Breast epithelium (tissue), 4 donors: ENCODE results near the gene PDE4D. TPM values are rescaled to one million over a fixed set of nuclear protein-coding genes. Genes with fewer than 3 reads are reported as not detected.

Source experiments
- DNase-seq, 2 donors: peaks; one replicate each; pipeline ENCODE4 v3.0.0-alpha.2; 2019; ENCODE audit warnings: low spot score in 2 of 2
- H3K27ac ChIP-seq, 2 donors: fragments of 200-600 bp; sonication (generic) in 1 of 2; one replicate each; pipeline ENCODE4 v1.5.1; 2016 to 2019; ENCODE audit warnings: mild to moderate bottlenecking in 1 of 2
- H3K27me3 ChIP-seq, 2 donors: fragments of 200-600 bp; sonication (generic) in 1 of 2; one replicate each; pipeline versions ENCODE4 v1.5.1 to v1.6.0; 2017 to 2019; ENCODE audit warnings: control low read depth in 1 of 2, mild to moderate bottlenecking in 1 of 2
- H3K36me3 ChIP-seq: fragments of 200-600 bp; one replicate; pipeline ENCODE4 v1.5.1; 2019
- H3K4me1 ChIP-seq, 2 donors: fragments of 200-600 bp; sonication (generic); one replicate each; pipeline ENCODE4 v1.5.1; 2016 to 2019; ENCODE audit warnings: control low read depth in 1 of 2
- H3K4me3 ChIP-seq, 3 donors: fragments of 200-600 bp; sonication (generic); 1 replicate in 2 of 3; 2 replicates in 1 of 3; pipeline ENCODE4 v1.5.1; 2016 to 2019; ENCODE audit warnings: mild to moderate bottlenecking in 3 of 3, moderate library complexity in 2 of 3
- H3K9me3 ChIP-seq, 2 donors: fragments of 200-600 bp; sonication (generic) in 1 of 2; one replicate each; pipeline ENCODE4 v1.5.1; 2016 to 2019; ENCODE audit warnings: control low read depth in 1 of 2
- CTCF ChIP-seq, 3 donors: fragments of 450-650 bp; IDR thresholded peaks; one replicate each; pipeline ENCODE4 v1.5.1; 2016 to 2017; ENCODE audit warnings: antibody characterized with exemption in 3 of 3, mild to moderate bottlenecking in 3 of 3, moderate library complexity in 3 of 3
- POLR2A ChIP-seq: fragments of 450-650 bp; IDR thresholded peaks from one replicate; pipeline ENCODE4 v1.6.1; 2016; ENCODE audit warnings: antibody characterized with exemption, mild to moderate bottlenecking, moderate library complexity
- POLR2AphosphoS5 ChIP-seq, 3 donors: sonication (generic); formaldehyde crosslinking; IDR thresholded peaks; one replicate each; pipeline ENCODE4 v1.6.1; 2017; ENCODE audit warnings: antibody characterized with exemption in 3 of 3
- intact Hi-C: fragments of 100-400 bp; cut with DNase I; formaldehyde crosslinking; loops from one replicate; pipeline ENCODE4 v1.15.1; 2023; ENCODE audit warnings: low total_unique reads
- total RNA-seq, 3 donors: library from RNA; depleted of rRNA; stranded (reverse); fragments of >200 nt; gene quantifications; one replicate each; pipeline ENCODE4 v1.1.0, GENCODE V29; 2016

PDE4D gene
- total RNA-seq, 3 donors from 2014 or later = 14.4 to 37.4 (median 28.2) TPM

- intact Hi-C loops = no loop called here
Observed at GRCh38 chr5:58938563-58939424, 954.7 kb downstream of the PDE4D start.

GRCh38 chr5:58937031-58937681, 956.4 kb downstream of the PDE4D start:
- H3K27ac ChIP-seq = no peak overlapping the region
- no peaks in the 10 kb centered on the region for H3K36me3 ChIP-seq
- H3K9me3 ChIP-seq = no peaks in the 10 kb centered on the region
- no peak overlapping the region for H3K4me3 ChIP-seq
- intact Hi-C loops = no loop called here
- DNase-seq = no peak
- TF ChIP-seq POLR2AphosphoS5 (IDR thresholded peaks at IDR 0.05) (no peak), POLR2A (no peak), CTCF (IDR thresholded peaks at IDR 0.05) (no peak)
- no peaks in the 10 kb centered on the region for H3K27me3 ChIP-seq
- H3K4me1 ChIP-seq = no peaks in the 10 kb centered on the region

More at GRCh38 chr5:58938563-58939424, 954.7 kb downstream of the PDE4D start:
- no peaks in the 10 kb centered on the region for H3K4me1 ChIP-seq
- H3K36me3 ChIP-seq = no peaks in the 10 kb centered on the region
- H3K27me3 ChIP-seq = no peaks in the 10 kb centered on the region
- H3K4me3 ChIP-seq = no peak overlapping the region
- no peak overlapping the region for H3K27ac ChIP-seq
- no peak for TF ChIP-seq POLR2AphosphoS5 (IDR thresholded peaks at IDR 0.05)
- TF ChIP-seq POLR2A = no peak
- TF ChIP-seq CTCF (IDR thresholded peaks at IDR 0.05) = no peak
- no peak for DNase-seq
- H3K9me3 ChIP-seq = no peaks in the 10 kb centered on the region

- no peaks in the 10 kb centered on the region for H3K4me1 ChIP-seq
- no peak for DNase-seq
- H3K27ac ChIP-seq = no peak overlapping the region
- H3K27me3 ChIP-seq = no peaks in the 10 kb centered on the region
- H3K4me3 ChIP-seq = no peak overlapping the region
- no peaks in the 10 kb centered on the region for H3K36me3 ChIP-seq
- no peaks in the 10 kb centered on the region for H3K9me3 ChIP-seq
- TF ChIP-seq POLR2AphosphoS5 (IDR thresholded peaks at IDR 0.05) (no peak), POLR2A (no peak), CTCF (IDR thresholded peaks at IDR 0.05) (no peak)
- intact Hi-C loops = no loop called here
Observed at GRCh38 chr5:58934629-58935097, 958.9 kb downstream of the PDE4D start.

- Histone ChIP-seq H3K36me3 (no peaks in the 10 kb centered on the region), H3K27ac (no peak overlapping the region), H3K4me3 (no peak overlapping the region), H3K27me3 (no peaks in the 10 kb centered on the region), H3K4me1 (no peaks in the 10 kb centered on the region), H3K9me3 (no peaks in the 10 kb centered on the region)
- intact Hi-C loops = no loop called here
- DNase-seq = no peak
- TF ChIP-seq CTCF (IDR thresholded peaks at IDR 0.05) = no peak
- no peak for TF ChIP-seq POLR2A
- no peak for TF ChIP-seq POLR2AphosphoS5 (IDR thresholded peaks at IDR 0.05)
Observed at GRCh38 chr5:58933891-58934628, 959.5 kb downstream of the PDE4D start.
